Neural progenitor cell (in vitro differentiated cells): ENCODE results near the gene PSMD5.

ENCODE experiments used
- CTCF ChIP-seq: fragments of 200-600 bp; sonication (generic); IDR thresholded peaks from 2 replicates; pipeline ENCODE4 v1.5.1; 2017; ENCODE audit warnings: antibody characterized with exemption, mild to moderate bottlenecking
- EZH2 ChIP-seq: fragments of 200-600 bp; sonication (generic); IDR thresholded peaks from 2 replicates; pipeline ENCODE4 v1.6.1; 2017; ENCODE audit warnings: antibody characterized with exemption, mild to moderate bottlenecking, moderate library complexity

DNA sequence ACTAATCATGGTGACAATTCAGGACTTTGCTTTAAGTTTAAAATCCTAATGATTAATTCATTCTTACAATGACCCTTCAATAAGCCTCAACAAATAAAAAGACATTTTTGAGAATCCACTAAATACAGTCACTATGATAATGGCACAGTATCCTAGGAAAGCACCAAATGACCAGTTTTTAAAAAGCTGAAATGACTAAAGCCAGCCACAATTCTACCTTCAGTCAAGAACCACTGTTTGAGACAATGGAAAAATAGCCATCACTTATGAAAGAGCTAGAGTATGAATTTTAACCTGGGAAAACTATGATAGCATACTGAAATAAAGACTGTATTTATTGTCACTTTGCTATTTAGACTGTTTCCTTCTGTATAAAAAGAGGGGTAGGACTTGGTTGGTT is 63.5 kb downstream of the PSMD5 start:
- no peak for TF ChIP-seq CTCF
- no peak for TF ChIP-seq EZH2
